Measurements from ENCODE around the gene MAP4.
"Not testable (repeated sequence)": the region's sequence is repeated elsewhere in the genome, so short reads cannot be mapped to it uniquely, and the experiment has no call there.

Gene MAP4

DNA sequence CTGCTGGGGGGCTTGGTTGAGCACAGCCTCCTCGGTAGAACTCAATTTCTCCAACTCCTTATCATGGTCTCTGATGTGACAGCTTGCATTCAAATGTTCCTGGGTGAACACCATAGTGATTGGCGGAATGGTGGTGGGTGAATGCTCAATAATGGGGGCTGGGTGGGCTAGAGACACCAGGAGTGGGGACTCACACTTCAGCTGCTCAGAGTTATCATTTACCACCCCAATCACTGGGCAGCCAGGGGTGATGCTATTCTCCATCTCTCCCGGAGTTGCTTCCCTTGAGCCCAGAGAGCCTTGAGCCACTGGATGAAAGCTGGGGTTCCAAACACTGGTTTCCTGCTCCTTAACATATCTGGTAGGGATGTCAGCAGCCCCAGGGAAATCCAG is 124.6 kb downstream of the MAP4 start:
- DNase-seq, result no peak

DNA sequence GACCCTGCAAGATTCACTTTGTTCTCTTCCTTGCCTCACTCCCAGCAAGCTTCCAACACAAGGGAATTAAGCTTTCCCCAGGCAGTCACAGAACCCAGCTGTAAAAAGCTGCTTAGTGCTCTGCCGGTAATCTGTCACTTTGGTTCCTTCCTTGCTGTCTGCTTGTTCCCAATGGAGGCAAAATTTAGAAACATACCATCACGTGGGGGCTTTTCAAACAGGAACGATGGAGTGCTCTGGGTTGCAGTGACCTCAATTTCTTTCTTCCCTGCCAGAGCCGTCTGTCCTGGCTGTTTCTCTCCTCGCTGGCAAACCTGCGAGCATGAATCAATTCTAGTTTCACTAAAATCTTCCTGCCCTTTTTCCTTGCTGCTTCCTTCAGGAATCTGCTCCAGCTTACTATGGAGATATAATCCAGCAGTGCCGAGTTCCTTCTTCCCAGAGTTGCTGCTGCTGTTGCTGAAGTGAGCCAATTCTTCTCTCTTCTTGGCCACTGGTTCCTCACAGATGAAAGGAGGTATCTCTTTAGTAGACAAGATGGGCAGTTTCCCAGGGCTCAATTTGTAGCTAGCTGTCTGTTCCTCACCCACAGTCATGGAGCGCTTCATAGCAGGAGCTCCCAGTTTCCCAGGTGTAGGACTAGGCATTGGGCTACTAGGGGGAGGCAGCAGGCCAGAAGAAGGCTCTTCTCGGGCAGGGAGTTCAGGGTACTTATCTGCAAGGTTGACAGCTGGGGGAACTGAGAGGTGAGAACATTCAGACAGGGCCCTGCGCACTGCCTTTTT is 125.2 kb downstream of the MAP4 start:
- no peak for DNase-seq

DNA sequence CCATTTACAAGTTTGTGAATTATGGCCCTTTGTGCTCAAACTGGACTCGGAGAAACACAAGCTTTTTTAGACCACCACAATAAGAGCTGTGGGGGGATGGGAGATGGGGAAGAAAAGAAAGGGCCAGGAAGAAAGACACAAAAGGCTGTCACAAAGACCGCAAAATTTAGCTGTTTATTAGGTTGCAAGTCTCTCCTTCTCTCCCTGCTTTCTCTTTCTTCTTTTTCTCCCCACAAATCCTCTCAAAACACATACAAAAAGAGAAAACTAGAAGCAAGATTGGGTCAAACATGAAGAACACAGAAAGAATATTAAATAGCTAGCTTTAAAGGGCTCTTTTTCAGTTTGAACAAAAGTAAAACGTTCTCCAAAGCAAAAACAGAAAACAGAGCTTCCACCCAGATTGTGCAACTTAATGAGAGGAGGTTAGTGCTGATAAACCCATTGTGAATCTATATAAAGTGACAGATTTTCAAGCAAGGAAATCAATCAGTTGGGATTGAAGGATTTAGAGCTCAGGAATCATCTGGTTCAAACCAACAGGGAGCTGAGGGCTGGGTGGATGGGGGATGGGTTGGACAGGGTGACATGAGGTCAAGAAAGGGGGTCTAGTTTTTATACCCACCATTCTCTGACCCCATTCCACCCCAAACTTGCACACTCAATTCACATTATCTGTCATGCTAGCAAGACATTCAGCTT is 125.9 kb downstream of the MAP4 start:
- DNase-seq, result no peak

DNA sequence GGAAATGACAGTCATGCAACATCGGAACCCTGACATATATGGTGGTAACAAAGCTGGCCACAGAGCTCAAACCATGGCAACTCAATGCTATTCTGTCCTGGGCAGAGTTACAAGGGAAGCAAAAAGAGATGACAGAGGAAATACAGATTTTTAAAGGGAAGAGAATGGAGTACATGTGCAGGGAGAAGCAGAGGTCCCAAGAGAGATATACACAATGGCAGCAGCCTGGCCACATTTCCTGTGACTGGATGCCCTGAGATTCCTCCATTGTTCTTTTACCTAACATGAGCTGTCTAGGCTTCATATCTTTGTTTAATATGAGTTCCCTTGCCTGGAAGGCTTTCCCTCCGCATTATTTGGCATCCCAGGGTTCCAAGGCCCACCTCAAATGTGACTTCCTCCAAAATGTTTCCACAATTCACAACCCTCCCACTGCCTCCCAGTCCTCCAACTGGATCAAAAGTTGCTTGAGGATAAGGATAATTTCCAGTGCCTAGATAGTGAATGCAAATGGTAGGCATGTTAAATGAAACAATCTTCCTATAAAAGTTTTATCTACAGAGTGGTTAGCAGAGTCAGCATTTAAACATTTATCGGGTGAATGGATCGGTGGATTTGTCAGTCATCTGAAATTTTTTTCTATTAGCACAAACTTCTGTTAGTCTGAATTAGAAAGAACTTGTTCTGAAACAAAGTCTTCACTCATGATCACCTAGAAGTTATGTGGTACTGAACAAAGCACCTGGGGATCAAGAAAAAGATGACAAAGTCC is 127.0 kb downstream of the MAP4 start:
- DNase-seq, result no peak

DNA sequence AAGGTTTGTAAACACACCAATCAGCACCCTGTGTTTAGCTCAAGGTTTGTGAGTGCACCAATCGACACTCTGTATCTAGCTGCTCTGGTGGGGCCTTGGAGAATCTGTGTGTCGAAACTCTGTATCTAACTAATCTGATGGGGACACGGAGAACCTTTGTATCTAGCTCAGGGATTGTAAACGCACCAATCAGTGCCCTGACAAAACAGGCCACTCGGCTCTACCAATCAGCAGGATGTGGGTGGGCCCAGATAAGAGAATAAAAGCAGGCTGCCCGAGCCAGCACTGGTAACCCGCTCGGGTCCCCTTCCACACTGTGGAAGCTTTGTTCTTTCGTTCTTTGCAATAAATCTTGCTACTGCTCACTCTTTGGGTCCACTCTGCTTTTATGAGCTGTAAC is 128.2 kb downstream of the MAP4 start:
- not testable (repeated sequence) for DNase-seq

DNA sequence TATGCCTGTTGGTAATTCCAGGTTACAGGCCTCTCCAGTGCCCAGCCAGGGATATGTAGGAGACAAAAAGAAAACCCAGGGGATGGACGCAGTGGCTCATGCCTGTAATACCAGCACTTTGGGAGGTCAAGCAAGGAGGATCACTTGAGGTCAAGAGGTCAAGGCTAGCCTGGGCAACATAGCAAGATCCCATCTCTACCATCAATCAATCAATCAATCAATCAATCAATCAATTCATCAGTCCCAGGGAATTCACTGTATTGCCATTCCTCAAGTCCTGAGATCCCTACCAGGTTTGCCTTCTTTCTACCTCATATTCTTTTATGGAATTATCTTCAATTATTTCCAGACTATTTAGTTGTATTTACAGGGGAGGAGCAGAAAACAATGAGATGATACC is 131.0 kb downstream of the MAP4 start:
- no peak for DNase-seq

DNA sequence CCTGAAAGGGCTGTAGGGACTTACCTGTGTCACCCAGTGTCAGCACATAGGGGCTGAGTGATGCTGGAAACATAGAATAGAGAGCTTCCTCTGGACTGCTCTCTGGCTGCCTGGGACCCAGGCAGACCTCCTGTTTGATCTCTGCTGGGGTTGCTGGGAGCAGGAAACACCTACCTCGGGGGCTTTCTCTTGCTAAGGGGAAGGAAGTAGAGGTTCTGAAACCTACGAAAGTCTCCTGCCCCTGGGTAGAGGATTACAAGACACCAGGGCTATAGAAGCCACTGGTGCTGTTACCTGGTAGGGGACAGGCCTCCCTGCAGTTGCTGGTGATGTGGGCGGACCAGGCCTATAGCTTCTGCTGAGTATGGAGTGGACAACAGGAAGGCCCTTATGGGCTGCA is 131.6 kb downstream of the MAP4 start:
- DNase-seq, result no peak

DNA sequence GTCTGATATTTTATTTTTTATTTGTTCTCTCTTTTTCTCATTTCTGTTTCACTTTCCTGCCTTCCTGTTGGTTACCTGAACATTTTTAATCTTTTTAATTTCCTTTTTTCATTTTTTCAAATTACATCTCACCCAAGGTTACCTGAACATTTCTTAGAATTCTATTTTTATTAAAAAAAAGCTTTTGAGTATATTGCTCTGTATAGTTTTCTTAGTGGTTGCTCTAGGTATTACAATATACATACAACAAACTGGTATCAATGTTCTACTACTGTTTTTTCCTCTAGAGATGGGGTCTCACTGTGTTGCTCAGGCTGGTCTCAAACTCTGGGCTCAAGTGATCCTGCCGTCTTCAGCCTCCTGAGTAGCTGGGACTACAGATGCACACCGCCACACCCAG is 133.9 kb downstream of the MAP4 start:
- DNase-seq, result no peak

DNA sequence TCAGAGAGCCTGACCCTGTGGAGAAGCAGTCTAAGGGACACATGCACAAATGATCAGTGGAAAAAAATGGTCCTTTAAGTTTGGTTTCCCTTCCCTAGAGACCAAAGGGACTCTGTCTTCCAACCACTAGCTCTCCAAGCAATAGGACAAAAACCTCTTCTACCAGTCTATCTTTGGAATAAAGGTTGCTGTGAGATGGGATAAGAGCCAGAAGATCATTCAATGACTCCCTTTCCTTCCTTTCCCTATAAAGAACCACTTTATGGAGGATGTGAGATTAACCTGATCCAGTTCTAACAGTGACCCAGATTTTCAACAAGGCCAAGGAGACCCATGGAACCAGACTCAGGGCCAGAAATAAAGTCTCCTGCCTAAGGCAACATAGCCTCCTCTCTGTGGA is 138.5 kb downstream of the MAP4 start:
- DNase-seq, result no peak

DNA sequence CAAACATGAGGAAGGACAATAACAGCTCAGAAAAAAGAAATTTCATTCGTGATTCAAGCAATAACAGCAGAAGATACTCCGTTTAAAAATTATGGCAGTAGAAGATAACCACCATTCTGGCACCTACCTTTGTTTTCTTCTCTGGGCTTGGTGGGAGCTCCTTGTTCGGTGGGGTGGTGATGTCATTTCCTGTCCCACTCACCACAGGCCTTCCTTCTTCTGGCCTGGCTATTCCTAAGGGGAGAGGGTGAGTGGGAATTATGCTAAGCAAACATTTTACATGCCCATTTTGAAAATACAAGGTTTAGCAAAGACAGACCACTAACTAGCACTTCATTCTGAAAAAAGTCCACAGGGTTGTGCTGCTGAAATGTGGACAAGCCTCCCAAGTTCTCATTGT is 138.9 kb downstream of the MAP4 start:
- no peak for DNase-seq

DNA sequence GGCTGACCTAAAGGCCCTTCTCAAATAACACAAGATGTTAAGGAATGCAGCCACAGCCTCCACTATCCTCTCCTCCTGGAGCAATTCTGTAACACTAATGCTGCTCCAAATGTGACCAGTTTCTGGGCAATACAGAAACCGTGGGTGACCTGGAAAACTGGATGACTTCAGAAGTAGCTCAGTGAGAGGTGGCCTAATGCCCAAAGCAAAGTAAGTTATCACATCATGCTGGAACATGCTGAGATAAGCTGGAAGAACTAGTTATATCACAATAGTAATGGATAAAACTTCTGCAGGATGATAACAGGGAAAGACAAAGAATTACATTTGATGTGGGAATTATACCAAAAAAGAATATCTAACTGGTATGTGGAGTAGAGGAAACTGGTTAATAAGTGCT is 141.3 kb downstream of the MAP4 start:
- no peak for DNase-seq

DNA sequence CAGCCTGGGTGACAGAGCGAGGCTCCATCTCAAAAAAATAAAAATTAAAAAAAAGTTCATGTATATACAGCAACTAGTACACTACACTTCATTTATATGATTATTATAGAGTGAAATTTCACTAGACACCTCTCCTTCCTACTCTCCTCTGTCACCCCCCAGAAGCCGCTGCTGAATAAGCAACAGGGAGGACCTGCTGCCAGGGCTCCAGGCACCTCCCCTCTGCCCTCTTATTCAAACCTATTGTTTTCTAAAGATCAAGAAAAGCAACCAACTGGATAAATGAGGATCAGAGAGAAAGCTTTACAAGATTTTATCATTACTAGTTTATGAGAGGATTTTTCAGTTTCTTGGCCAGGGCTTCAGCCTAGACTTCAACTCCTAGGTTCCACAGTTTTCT is 141.8 kb downstream of the MAP4 start:
- DNase-seq, result no peak

DNA sequence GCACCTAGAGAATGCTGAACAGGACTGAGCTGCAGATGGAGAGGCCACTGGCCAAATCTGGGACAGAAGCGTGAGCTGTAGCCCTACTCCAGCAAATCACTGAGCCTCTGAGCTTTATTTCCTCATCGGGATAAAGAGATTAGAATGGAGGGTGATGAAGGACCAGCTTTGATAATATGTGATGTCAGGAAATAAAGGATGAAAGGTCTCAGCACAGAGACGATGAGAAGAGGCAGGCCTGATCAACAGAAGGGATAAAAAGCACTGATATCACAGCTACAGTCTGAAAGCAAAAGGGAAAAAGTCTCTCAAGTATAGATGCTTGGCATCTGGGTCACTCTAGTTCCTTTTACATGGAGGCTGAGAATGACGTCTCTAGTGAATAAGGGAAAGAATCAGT is 143.3 kb downstream of the MAP4 start:
- DNase-seq, result no peak

DNA sequence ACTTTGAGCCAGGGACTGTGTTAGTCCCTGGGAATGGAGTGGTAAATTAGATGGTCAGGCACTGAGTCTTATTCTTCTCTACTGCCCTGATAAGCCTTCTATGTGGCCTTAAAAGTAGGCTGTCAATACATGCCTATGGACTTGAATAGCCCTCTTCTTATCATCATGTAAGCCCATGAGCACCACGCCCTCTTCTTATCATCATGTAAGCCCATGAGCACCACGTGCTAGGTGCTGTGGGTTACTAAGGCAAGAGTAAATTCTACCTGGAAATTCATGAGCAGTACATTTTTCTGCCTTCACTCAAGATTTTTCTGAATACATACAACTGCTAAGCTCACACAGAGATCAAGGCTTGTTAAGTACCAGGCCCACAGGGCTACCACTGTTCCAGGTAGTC is 144.8 kb downstream of the MAP4 start:
- no peak for DNase-seq

DNA sequence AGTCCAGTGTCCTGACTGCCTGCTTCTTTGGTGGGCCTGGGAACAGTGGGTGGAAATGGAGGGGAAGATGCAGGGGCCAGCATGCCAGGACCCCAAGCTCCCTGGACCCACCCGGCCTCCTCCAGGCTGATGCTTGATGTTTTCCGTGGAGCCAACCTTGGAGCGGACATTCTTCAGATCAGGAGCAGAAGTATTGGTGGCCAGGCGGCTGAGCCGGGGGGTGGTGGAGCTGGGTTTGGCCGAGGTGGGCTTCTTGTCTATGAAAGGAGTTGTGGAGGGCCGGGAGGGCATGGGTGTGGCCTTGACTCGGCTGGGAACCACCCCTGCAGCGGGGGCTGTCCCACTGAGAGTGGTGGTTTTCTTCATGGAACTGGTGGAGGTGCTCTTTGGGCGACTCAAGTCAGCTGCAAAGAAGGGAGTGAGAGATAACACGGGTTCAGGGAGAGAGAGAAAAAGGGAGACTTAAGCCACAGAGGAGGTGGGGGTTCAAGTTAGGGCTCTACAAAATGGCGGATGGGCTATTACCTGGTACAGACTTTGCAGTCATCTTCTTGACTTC is 145.4 kb downstream of the MAP4 start:
- no peak for DNase-seq

DNA sequence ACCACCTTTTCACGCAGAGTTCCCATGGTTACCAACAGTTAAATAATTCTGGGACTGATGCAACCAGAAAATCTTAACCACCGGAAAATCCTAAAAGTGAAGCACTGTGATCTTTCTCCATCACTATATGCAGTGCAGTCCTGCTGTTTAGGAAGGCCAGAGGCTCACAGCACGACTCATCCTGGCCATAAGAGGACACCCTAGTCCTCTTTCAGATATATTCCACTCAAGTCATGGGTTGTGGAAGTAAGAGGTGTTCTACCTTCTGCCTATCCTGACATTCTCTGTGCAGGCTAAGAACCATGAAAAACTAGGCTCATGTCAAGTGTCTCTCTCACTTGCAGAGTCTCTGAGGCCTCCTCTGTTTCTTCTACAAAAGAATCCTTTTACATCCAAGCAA is 146.1 kb downstream of the MAP4 start:
- DNase-seq, result no peak

DNA sequence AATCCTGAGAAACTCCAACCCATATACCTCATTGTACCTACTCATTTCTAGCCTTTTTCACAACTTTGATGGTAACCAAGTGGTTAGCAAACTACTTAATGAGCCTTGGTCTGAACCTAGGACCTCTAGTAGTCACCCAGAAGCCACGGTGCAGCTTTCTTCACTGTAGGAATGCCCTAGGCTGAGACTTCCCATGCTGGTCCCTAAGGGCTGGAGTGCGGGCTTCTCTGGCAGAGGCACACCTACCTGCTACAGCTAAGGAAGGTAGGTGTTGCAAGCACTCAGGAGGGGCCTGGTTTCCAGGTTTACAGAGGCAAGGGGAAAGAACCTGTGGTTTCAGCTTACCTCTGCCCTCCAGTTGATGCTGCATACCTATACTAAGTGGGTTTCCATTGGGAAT is 147.9 kb downstream of the MAP4 start:
- no peak for DNase-seq

DNA sequence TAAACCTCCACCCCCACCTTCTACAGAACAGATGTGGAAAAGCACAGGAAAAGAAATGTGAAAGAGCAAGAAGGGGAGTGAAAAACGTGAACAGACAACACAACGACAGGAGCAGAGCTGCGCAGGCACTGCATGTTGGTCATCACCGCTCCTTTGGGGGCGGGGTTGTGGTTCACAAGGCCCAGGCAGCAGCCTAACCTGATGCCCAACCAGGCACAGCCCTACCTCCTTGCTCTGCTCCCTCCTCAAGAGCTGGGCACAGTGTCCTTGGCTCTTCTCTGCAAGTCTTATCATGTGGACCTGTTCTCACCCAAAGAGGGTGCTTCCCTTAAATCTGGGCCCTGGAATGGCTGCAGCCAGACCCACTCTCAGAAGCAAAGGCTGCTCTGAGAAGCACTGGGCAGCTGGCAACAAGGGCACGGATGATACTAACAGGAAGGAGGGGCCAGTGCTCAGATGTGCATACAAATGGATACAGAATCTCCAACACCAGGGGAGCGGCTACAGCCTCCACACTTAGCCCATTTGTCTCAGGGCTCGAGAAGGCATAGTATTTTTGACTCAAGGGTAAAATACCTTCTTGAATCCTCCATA is 148.7 kb downstream of the MAP4 start:
- no peak for DNase-seq

DNA sequence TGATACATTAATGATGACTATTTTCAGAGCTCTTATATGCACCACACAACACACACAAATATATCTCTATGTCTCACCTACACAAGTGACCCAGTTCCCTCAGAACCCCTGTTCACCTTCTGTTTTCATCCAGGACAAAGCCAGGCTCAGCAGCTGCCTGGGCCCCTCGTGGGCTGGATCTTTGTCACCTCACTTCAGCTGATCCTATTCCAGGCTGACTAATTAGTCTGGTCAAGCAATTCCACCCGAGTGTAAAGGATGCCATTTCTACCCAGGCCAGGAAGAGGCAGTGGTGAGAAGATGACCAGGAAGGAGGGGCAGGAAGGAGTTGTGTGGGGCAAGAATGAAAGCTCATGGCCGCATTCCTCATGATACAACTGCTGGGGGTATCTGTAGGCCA is 151.0 kb downstream of the MAP4 start:
- DNase-seq, result no peak

DNA sequence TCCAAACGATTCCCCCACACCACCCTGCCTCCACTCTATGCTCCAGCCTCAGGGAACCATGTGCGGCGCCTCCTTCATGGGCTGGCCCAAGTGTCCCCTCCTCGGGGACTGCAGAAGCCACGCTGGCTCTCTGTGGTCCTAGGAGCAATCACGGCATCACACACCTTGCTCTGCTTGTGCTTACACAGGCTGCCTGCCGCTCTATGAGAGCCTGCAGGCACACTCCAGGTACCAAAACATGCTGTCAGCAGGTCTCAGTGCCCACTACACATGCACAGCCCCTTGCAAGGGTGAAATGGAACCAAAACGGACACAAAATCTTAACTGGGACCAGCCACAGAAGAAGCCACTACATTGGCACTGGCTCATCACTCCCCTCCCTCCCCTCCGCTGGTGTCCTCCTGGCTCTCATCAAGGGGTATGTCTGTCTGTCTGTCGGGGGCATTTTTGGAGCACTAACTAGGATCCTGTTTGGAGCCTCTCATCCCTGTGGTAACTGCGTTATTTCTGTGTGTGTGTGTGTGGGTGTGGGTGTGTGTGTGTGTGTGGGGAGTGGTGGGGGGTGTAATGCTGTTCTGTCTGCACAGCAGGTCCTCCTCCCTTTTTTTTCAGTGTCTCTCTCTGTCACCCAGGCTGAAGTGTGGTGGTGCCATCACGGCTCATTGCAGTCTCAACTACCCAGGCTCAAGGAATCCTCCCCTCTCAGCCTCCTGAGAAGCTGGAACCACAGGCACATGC is 152.7 kb downstream of the MAP4 start:
- DNase-seq, result no peak

DNA sequence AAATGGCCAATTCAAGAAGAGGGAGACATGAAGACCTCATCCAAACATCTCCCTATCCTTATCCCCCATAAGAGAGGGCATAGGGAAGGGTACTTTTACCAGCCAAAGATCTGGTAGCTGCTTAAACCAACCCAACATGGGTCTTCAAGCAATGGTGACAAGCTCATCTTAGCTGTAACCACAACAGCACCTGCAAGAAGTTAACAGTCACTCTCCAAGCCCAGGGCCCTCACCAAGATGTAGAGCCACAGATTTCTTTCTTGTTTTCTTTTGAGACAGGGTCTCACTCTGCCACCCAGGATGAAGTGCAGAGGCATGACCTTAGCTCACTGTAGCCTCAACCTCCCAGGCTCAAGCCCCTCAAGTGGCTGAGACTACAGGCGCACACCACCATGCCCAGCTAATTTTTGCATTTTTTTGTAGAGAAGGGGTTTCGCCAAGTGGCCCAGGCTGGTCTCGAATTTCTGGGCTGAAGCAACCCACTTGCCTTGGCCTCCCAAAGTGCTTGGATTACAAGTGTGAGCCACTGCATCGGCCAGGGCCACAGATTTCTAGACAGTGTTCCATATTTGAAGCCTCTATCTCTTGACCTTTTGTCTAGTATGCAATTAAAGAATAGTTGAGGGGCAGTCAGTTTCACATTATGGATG is 156.1 kb downstream of the MAP4 start:
- no peak for DNase-seq

DNA sequence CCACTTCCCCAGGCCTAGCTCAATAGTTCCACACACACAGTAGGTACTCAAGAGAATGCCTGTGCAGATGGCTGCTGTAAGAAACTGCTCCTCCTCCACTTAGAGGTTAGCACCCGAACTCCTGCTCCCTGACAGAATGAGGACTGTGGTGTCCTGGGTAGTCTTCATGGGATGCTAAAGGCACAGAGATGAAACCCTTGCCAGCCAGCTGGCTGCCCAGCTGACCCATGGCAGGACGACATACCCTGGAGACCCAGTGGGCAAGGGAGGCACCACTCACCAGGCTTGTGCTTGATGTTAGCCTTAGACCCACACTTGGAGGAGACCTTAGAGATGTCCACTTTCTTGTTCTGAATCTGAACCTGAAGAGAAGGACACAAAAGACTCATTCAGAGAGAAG is 159.1 kb downstream of the MAP4 start:
- no peak for DNase-seq
